Right cardiac atrium (tissue), 5 donors: Measurements from ENCODE around the gene ANKRD22. TPM values are rescaled to one million over a fixed set of nuclear protein-coding genes. Genes with fewer than 3 reads are reported as not detected.

Experiments
- ATAC-seq, 2 donors: fragments of 200-7000 bp; cut with Tn5 transposase; one replicate each; pipeline versions ENCODE4 v1.8.0 to v1.9.1; 2020; ENCODE audit warnings: moderate library complexity in 2 of 2, mild to moderate bottlenecking in 1 of 2
- DNase-seq, 3 donors: peaks; one replicate each; pipeline ENCODE4 v3.0.0-alpha.2; 2020
- H3K27ac ChIP-seq: one replicate; pipeline ENCODE4 v1.5.1; 2013; ENCODE audit warnings: mild to moderate bottlenecking, low read length, control low read depth, moderate library complexity
- H3K27me3 ChIP-seq: one replicate; pipeline ENCODE4 v1.6.1; 2013; ENCODE audit not compliant: control insufficient read depth, insufficient read depth
- H3K4me1 ChIP-seq: one replicate; pipeline ENCODE4 v1.6.1; 2013; ENCODE audit warnings: low read length; ENCODE audit not compliant: control insufficient read depth, insufficient read depth
- H3K4me3 ChIP-seq: one replicate; pipeline ENCODE4 v1.5.1; 2013; ENCODE audit warnings: low read length, control low read depth
- H3K9me3 ChIP-seq: one replicate; pipeline ENCODE4 v1.6.1; 2013; ENCODE audit warnings: low read length; ENCODE audit not compliant: control insufficient read depth
- WGBS: extraction: QIAGEN DNeasy Blood & Tissue Kit; methylation state at CpG from one replicate; pipeline ENCODE4 v1.1.7; 2013; 5-methylcytosine and 5-hydroxymethylcytosine counted together
- intact Hi-C, 4 donors: fragments of 100-400 bp; cut with DNase I; formaldehyde crosslinking; loops; one replicate each; pipeline versions ENCODE4 v1.11.0 to v1.14.0; 2022 to 2023
- long read RNA-seq, 4 donors: library from polyadenylated mRNA; unstranded; transcript quantifications; one replicate each; pipeline ENCODE4 v2.0.0, GENCODE V29; 2020 to 2021
- polyA plus RNA-seq: library from polyadenylated mRNA; stranded (reverse); fragments of 200-250 nt; gene quantifications from one replicate; pipeline ENCODE4 v1.2.3, GENCODE V29; 2013
- total RNA-seq, 4 donors: library from RNA; stranded (reverse); fragmentation: NEBNext Ultra II Directional; extraction: Animal tissue kit (Norgen Biotek cat#: 25700); gene quantifications; one replicate each; pipeline ENCODE4 v1.2.1, GENCODE V29; 2021
- donor health status: healthy with polysubstance abuse.
- donor health status: DM: no; HTN: yes; CAD: no.
- donor health status: DM: no; HTN: no; CAD: no.
- donor health status: DM: no; HTN: yes; CAD: no; lungs with severe emphysema.
- donor health status: DM: yes; HTN: yes; CAD: no.

Gene ANKRD22
- under 1 TPM in 1 of 4 donors, not detected in 3; 0.15 TPM for total RNA-seq
- not detected for polyA plus RNA-seq
- long read RNA-seq, donor 1, result 0 reads
- long read RNA-seq, donor 2, result 0 reads
- long read RNA-seq, donor 3, result 0 reads
- long read RNA-seq, donor 4, result 0 reads

- no peak within 1 kb of the TSS for H3K27ac ChIP-seq
- no peaks in the 10 kb centered on the region for H3K4me1 ChIP-seq
- ATAC-seq (peak; percentile 83 to 88), DNase-seq (peak in 2 of 3 donors; percentile 9 to 28)
- no peaks in the 10 kb centered on the region for H3K9me3 ChIP-seq
- intact Hi-C loops, result no loop called here
- 49% methylated on average over 5 of the region's 5 CpGs for WGBS
- H3K4me3 ChIP-seq, result no peak within 1 kb of the TSS
- no peaks in the 10 kb centered on the region for H3K27me3 ChIP-seq
These were observed at the start of gene ANKRD22 for GRCh38 chr10:88851706-88852105. TSS of gene ANKRD22 (minus strand) at chr10:88851844. CDS start at chr10:88851607, 237 bp downstream.

GRCh38 chr10:88899886-88900285, 48.2 kb upstream of the ANKRD22 start:
- DNase-seq (no peak), ATAC-seq (no peak)
- no peak overlapping the region for H3K4me3 ChIP-seq
- H3K9me3 ChIP-seq, result no peaks in the 10 kb centered on the region
- H3K27me3 ChIP-seq, result no peaks in the 10 kb centered on the region
- no peak overlapping the region for H3K27ac ChIP-seq
- intact Hi-C loops, result no loop called here
- 56% methylated on average over 2 of the region's 2 CpGs for WGBS
- H3K4me1 ChIP-seq, result peaks cover 8% of the 10 kb centered on the region

- DNase-seq (no peak), ATAC-seq (no peak)
- 93% methylated on average over 3 of the region's 3 CpGs for WGBS
- no peaks in the 10 kb centered on the region for H3K9me3 ChIP-seq
- no peaks in the 10 kb centered on the region for H3K27me3 ChIP-seq
- peaks cover 8% of the 10 kb centered on the region for H3K4me1 ChIP-seq
- no peak overlapping the region for H3K4me3 ChIP-seq
- peak overlapping the region; percentile 17 for H3K27ac ChIP-seq
- intact Hi-C loops, result no loop called here
These were observed 47.1 kb upstream of the ANKRD22 start for GRCh38 chr10:88898727-88899126.

- peak; percentile 65 to 84 for ATAC-seq
These were observed 45.6 kb upstream of the ANKRD22 start for GRCh38 chr10:88896994-88897853.

GRCh38 chr10:88896372-88896993, 44.8 kb upstream of the ANKRD22 start:
- Histone ChIP-seq H3K4me1 (peaks cover 7% of the 10 kb centered on the region), H3K9me3 (no peaks in the 10 kb centered on the region), H3K4me3 (no peak overlapping the region), H3K27me3 (no peaks in the 10 kb centered on the region), H3K27ac (peak overlapping the region; percentile 67)
- ATAC-seq (peak; percentile 38 to 60), DNase-seq (peak in 1 of 3 donors; percentile 43)
- intact Hi-C loops, result no loop called here
- WGBS, result 64% methylated on average over 4 of the region's 4 CpGs

More at GRCh38 chr10:88896994-88897853, 45.6 kb upstream of the ANKRD22 start:
- intact Hi-C loops, result no loop called here
- peak overlapping the region; percentile 74 for H3K27ac ChIP-seq
- H3K9me3 ChIP-seq, result no peaks in the 10 kb centered on the region
- 55% methylated on average over 8 of the region's 8 CpGs for WGBS
- peaks cover 8% of the 10 kb centered on the region for H3K4me1 ChIP-seq
- no peak overlapping the region for H3K4me3 ChIP-seq
- DNase-seq, result peak in 2 of 3 donors; percentile 25 to 41
- no peaks in the 10 kb centered on the region for H3K27me3 ChIP-seq

- ATAC-seq (no peak), DNase-seq (no peak)
- Histone ChIP-seq H3K27ac (no peak overlapping the region), H3K4me3 (no peak overlapping the region), H3K4me1 (peaks cover 7% of the 10 kb centered on the region), H3K9me3 (no peaks in the 10 kb centered on the region), H3K27me3 (no peaks in the 10 kb centered on the region)
- 59% methylated on average over 1 of the region's 1 CpG for WGBS
- intact Hi-C loops, result no loop called here
These were observed 43.6 kb upstream of the ANKRD22 start for GRCh38 chr10:88895250-88895649.

GRCh38 chr10:88893611-88894010, 42.0 kb upstream of the ANKRD22 start:
- peaks cover 5% of the 10 kb centered on the region for H3K4me1 ChIP-seq
- DNase-seq, result no peak
- no peak for ATAC-seq
- no peaks in the 10 kb centered on the region for H3K9me3 ChIP-seq
- no peak overlapping the region for H3K4me3 ChIP-seq
- intact Hi-C loops, result no loop called here
- 56% methylated on average over 3 of the region's 3 CpGs for WGBS
- H3K27me3 ChIP-seq, result no peaks in the 10 kb centered on the region
- H3K27ac ChIP-seq, result no peak overlapping the region

- 80% methylated on average over 2 of the region's 2 CpGs for WGBS
- intact Hi-C loops, result no loop called here
These were observed 40.8 kb upstream of the ANKRD22 start for GRCh38 chr10:88892222-88892967.

GRCh38 chr10:88890681-88891381, 39.2 kb upstream of the ANKRD22 start:
- Histone ChIP-seq H3K4me3 (no peak overlapping the region), H3K4me1 (no peaks in the 10 kb centered on the region), H3K27ac (no peak overlapping the region), H3K9me3 (no peaks in the 10 kb centered on the region), H3K27me3 (no peaks in the 10 kb centered on the region)
- ATAC-seq (no peak), DNase-seq (no peak)
- 94% methylated on average over 4 of the region's 4 CpGs for WGBS
- intact Hi-C loops, result no loop called here

More at GRCh38 chr10:88892222-88892967, 40.8 kb upstream of the ANKRD22 start:
- Histone ChIP-seq H3K4me3 (no peak overlapping the region), H3K4me1 (peaks cover 4% of the 10 kb centered on the region), H3K27ac (no peak overlapping the region), H3K27me3 (no peaks in the 10 kb centered on the region), H3K9me3 (no peaks in the 10 kb centered on the region)
- DNase-seq, result no peak
- no peak for ATAC-seq

GRCh38 chr10:88889559-88890337, 38.1 kb upstream of the ANKRD22 start:
- ATAC-seq, result no peak
- 92% methylated on average over 1 of the region's 1 CpG for WGBS
- intact Hi-C loops, result no loop called here
- H3K27ac ChIP-seq, result no peak overlapping the region
- no peaks in the 10 kb centered on the region for H3K27me3 ChIP-seq
- no peak overlapping the region for H3K4me3 ChIP-seq
- no peak for DNase-seq
- H3K4me1 ChIP-seq, result no peaks in the 10 kb centered on the region
- no peaks in the 10 kb centered on the region for H3K9me3 ChIP-seq
